Hepatocyte (in vitro differentiated cells): ENCODE measurements around the gene CRLF2.

Experiments
- CTCF ChIP-seq: fragments of 200-600 bp; sonication (generic); IDR thresholded peaks from 2 replicates; pipeline ENCODE4 v1.5.1; 2016; ENCODE audit warnings: antibody characterized with exemption, mild to moderate bottlenecking; ENCODE audit not compliant: poor library complexity
- EZH2 ChIP-seq: fragments of 200-600 bp; sonication (generic); IDR thresholded peaks from 2 replicates; pipeline ENCODE4 v1.6.1; 2016; ENCODE audit warnings: antibody characterized with exemption, mild to moderate bottlenecking, borderline replicate concordance
- EZH2phosphoT487 ChIP-seq: fragments of 200-600 bp; sonication (generic); IDR thresholded peaks from one replicate; pipeline ENCODE4 v1.6.1; 2018; ENCODE audit warnings: antibody characterized with exemption, mild to moderate bottlenecking, low read depth, moderate library complexity; ENCODE audit not compliant: unreplicated experiment, severe bottlenecking

- TF ChIP-seq CTCF (no peak), EZH2phosphoT487 (no peak), EZH2 (no peak)
Observed at GRCh38 chrX:1202251-1202650, 10.2 kb downstream of the CRLF2 start.
